GM18507 (cell line): Measurements from ENCODE around the gene HIVEP1.
"Not testable (repeated sequence)": the region's sequence is repeated elsewhere in the genome, so short reads cannot be mapped to it uniquely, and the experiment has no call there.

ENCODE experiments used
- DNase-seq: peaks from one replicate; pipeline ENCODE4 v3.0.0; 2011; ENCODE audit warnings: low read depth; ENCODE audit not compliant: insufficient read length; ENCODE audit errors: extremely low spot score
- FAIRE-seq: peaks from 2 replicates; lab custom pipeline; 2011; peaks lifted over from hg19 to GRCh38; lab: Jason Lieb, UNC

HIVEP1 gene

DNA sequence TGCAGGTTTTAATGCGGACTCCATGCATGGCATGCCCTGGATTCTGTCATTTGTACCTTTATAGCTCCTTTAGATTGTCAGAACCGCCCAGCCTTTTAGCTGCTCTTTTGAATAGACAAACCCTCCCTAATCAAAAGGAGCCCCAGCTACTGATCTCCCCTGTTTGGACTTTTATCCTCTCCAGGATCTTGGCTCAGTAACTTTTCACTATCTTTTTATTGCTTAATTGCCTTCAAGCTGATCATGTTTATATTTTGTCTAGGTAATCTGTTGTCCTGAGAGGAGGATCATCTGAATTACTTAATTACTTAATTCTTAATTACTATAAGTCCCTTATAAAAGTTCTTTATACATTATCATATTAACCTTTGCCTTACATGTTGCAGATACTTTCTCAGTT lies 93.2 kb downstream of the HIVEP1 start:
- DNase-seq (no peak), FAIRE-seq (no peak)

- not testable (repeated sequence) for FAIRE-seq
Observed at GRCh38 chr6:12108376-12108775, 96.3 kb downstream of the HIVEP1 start.

DNA sequence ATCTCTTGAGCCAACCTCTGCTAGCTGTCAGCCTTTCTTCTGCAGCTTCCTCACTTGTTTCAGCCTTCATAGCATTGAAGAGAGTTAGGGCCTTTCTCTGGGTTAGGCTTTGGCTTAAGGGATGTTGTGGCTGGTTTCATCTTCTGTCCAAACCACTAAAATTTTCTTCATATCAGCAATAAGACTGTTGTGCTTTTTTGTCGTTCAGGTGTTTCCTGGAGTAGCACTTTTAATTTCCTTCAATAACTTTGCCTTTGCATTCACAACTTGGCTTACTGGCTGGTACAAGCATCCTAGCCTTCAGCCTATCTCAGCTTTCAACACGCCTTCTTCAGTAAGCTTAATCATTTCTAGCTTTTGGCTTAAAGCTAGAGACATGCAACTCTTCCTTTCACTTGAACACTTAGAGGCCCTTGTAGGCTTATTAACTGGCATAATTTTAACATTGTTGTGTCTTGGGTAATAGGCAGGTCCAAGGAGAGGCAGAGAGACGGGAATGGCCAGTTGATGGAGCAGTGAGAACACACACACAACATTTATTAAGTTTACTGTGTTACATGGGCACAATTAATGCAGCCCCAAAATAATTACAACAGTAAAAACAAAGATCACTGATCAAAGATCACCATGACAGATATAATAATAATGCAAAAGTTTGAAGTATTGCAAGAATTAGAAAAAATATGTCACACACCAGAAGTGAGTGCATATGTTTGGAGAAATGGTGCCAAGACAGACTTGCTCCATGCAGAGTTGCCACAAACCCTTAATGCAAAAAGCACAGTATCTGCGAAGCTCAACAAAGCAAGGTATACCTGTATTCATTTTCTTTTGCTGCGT lies 98.6 kb downstream of the HIVEP1 start:
- DNase-seq (no peak), FAIRE-seq (peak; percentile 71)

More at GRCh38 chr6:12108376-12108775, 96.3 kb downstream of the HIVEP1 start:
- not testable (repeated sequence) for DNase-seq

DNA sequence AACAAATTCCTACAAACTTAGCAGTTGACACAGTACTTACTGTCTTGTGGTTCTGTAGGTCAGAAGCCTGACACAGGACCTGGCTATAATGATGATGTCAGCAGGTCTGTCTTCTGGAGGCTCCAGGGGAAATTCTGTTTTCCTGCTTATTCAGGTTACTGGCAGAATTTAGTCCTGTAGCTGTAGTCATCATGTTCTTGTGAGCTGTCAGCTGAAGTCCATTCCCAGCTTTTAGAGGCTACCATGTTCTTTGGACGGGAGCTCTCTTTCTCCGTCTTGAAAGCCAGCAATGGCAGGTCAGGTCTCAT lies 99.2 kb downstream of the HIVEP1 start:
- FAIRE-seq (peak; percentile 18), DNase-seq (no peak)

DNA sequence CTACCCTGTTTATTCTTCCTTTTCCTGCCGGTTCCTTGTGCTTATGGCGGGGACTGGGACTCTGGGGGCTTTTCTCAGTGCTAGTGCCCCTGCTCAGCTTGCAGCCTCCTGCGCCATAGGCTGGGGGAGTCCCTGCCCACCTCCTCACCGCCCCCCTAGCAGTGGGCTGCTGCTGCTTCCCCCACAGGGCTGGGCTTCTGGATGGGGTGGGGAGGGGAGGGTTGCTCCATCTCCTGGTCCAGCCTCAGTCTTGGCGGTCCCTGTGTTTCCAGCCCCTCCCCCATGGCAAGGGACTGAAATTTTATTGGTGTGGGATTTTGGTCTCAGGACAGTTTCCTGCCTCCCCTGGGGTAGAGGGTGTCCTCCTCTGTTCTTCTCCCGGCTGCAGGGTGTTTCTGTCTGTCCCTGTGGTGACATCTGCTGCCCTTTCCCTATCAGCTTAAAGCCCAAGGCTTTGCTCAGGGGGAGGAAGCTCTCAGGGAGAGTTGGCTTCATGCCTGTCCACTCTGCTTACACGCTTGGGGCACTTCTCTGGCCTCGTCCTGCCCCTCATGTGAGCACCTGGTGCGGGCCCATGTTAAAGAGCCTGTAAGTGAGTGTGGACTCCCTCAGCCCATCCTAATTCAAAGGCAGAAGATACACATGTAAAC lies 100.6 kb downstream of the HIVEP1 start:
- FAIRE-seq (no peak), DNase-seq (no peak)

DNA sequence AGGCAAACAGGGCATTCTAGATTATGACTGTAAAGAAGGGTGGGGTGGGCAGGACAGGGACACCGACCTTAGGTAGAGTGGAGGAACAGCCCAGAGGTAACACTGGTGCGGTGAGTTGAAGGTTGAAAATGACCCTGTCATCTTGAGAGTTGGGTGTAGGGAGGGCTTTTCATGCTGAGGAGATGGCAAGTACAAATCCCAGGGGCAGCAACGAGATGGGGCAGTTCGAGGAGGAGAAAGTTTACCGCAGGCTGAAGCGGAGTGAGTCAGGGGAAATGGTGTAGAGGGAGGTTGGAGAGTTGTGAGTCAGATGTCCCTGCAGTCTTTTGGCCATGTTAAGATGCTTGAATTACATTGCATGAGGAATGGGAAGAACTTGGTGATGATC lies 101.1 kb downstream of the HIVEP1 start:
- DNase-seq (no peak), FAIRE-seq (peak; percentile 89)

GRCh38 chr6:12114055-12114503 lies 102.0 kb downstream of the HIVEP1 start:
- DNase-seq, result no peak
- FAIRE-seq, result peak; percentile 91

DNA sequence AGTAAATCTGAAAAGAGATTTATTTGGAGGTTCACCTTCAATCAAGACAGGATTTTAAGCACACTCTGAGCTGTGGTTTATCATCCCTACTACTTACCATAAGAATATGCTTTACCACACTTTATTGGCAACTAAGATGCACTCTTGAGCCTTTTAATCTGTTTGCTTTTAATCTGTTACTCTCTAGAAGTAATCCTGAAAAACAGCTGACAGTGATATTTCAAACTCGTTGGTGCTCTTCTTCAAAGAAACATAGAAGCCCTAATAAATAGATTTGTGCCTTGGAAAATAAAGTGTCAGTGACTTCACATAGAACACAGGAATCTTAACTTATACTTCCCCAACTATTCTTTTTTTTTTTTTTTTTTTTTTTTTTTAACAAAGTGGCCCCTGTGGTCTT lies 102.9 kb downstream of the HIVEP1 start:
- FAIRE-seq (no peak), DNase-seq (no peak)

DNA sequence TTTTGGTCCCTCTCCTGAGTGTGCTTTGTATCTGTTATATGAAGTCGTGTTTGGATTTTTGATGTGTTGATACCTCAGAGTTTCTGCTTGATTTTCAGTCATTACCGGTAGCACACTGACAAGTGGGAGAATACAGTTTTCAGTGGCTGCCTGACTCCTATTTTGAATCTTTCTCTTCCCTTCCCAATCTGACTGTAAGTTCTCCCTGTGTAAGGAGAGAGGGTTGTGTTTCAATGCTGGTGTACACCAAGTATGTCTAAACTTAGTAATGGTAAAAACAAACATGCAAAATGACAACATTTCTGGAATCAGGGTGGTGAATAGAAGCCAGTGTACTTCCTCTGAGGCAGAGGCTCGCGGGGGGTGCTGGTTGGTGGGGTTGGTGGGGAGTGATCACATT lies 103.4 kb downstream of the HIVEP1 start:
- FAIRE-seq, result no peak
- DNase-seq, result no peak

DNA sequence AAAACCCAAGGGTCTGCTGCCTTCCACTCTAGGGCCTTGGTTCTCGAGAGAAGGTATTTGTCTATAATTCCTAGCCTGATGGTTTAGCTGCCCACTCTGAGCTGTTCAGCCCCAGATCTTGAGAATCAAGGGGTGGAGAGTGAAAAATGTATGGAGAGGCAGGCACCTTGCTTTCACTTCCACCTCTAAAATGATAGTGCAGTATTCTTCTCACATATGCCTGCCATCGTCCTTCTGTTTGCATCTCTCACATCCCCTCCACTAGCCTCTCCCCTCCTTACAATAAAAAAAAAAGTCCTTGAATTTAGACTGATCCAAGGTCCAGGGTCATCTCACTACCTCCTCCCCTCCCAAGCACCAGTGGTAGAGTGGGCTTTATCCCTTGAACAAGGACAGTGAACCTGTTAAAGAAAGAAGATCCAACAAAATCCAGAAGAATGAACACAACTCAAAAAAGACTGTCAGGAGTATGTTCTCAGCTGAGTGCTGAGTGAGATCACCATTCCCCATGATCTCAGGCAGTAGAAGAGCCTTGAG lies 104.2 kb downstream of the HIVEP1 start:
- peak; percentile 79 for FAIRE-seq
- no peak for DNase-seq

GRCh38 chr6:12116978-12117377 lies 104.9 kb downstream of the HIVEP1 start:
- FAIRE-seq, result peak; percentile 21

GRCh38 chr6:12118607-12119006 lies 106.5 kb downstream of the HIVEP1 start:
- FAIRE-seq, result no peak
- DNase-seq, result no peak

More at GRCh38 chr6:12116978-12117377, 104.9 kb downstream of the HIVEP1 start:
- DNase-seq, result no peak

DNA sequence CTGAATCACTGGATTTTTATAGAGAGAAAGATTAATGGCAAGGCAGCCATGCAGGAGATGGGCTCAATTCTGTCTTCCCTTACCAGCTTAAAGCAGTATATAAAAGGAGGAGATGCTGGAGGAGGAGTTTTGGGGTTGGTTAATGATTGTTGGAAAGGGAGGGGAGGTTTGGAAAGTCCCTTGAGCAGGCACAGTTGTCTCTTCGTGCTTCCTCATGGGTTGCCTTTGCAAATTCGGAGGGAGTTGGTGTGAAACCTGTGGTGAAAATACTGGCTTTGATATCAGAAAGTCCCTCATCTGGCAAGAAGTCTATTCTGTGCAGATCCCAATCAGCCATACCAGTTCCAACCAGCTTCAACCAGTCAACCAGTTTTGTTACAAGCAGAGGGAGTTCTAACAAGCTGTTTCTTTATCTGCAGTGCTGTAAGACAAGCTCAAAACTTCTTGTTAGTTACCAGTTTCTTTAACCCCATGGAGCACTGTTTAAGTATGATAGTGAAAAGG lies 107.0 kb downstream of the HIVEP1 start:
- FAIRE-seq (peak; percentile 100), DNase-seq (no peak)

- DNase-seq, result no peak
- FAIRE-seq, result no peak
Observed at GRCh38 chr6:12125396-12125795, 113.3 kb downstream of the HIVEP1 start.

GRCh38 chr6:12126051-12126450 lies 113.9 kb downstream of the HIVEP1 start:
- FAIRE-seq (no peak), DNase-seq (no peak)

GRCh38 chr6:12129523-12129922 lies 117.4 kb downstream of the HIVEP1 start:
- no peak for FAIRE-seq
- no peak for DNase-seq

- FAIRE-seq (no peak), DNase-seq (no peak)
Observed at GRCh38 chr6:12132351-12133222, 120.5 kb downstream of the HIVEP1 start.

GRCh38 chr6:12134581-12134980 lies 122.5 kb downstream of the HIVEP1 start:
- DNase-seq (no peak), FAIRE-seq (no peak)

DNA sequence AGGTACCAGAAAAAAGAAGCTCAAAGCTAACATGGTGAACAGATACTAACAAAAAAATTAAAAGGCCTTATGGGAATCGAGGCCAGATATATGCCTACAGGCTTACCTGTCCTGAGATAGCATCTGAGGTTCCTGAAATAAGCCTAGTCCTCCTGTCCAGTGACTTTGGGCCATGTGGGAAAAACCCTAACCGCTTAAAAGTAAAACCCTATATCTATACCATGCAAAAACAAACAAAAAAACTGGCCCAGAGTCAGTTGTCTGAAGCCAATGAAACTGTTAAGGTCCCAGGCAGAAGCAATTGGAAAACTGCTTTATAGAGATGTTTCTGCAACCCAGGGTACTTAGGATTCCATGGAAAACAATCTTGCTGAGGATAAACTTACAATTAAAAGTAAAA lies 122.9 kb downstream of the HIVEP1 start:
- DNase-seq (no peak), FAIRE-seq (no peak)

- no peak for DNase-seq
- FAIRE-seq, result no peak
Observed at GRCh38 chr6:12136905-12137304, 124.8 kb downstream of the HIVEP1 start.
